ENCODE results near the gene UPK1B. TPM values are rescaled to one million over a fixed set of nuclear protein-coding genes. Genes with fewer than 3 reads are reported as not detected.

The UPK1B gene
- total and polyA plus RNA-seq, 2 donors (not counting 3 experiments of a cell fraction or from before 2014, with no cell fraction given): not detected

- no peak overlapping the region for H3K4me2 ChIP-seq (ENCODE audit: insufficient read depth, low read length)
- BruUV-seq (replicated peaks): no TSS peak
- no peak overlapping the region for H3K4me3 ChIP-seq (replicated peaks in 1 of 3; ENCODE audit: insufficient read depth in 1 of 3, low read depth in 1 of 3, low read length in 3 of 3)
- H3K4me1 ChIP-seq (ENCODE audit: control insufficient read depth, extremely low read depth, insufficient read depth, low read length): no peaks in the 10 kb centered on the region
- peaks cover 0 to 5% of the 10 kb centered on the region in 2 experiments for H3K27me3 ChIP-seq (ENCODE audit: control insufficient read depth in 2 of 2, insufficient read depth in 2 of 2, low read length in 2 of 2)
- H3K9me3 ChIP-seq (replicated peaks; ENCODE audit: control insufficient read depth, insufficient read depth, low read length): no peaks in the 10 kb centered on the region
- H3K27ac ChIP-seq (ENCODE audit: insufficient read depth, low read depth, low read length): no peak overlapping the region
- no peak overlapping the region for H2AFZ ChIP-seq (ENCODE audit: low read depth, low read length)
- TF ChIP-seq JUN (IDR thresholded peaks at IDR 0.05; ENCODE audit: borderline replicate concordance, insufficient read depth, insufficient read length, low read depth) (no peak), EZH2 (IDR thresholded peaks at IDR 0.05; ENCODE audit: borderline replicate concordance, low read depth, low read length, severe bottlenecking) (no peak), GATA2 (IDR thresholded peaks at IDR 0.05; ENCODE audit: insufficient read depth, insufficient read length, low read depth, low read length) (no peak), POLR2A (IDR thresholded peaks at IDR 0.05; ENCODE audit: low read depth, low read length) (no peak), FOS (IDR thresholded peaks at IDR 0.05; ENCODE audit: borderline replicate concordance, insufficient read depth, low read length) (no peak)
- TF ChIP-seq, protein P1, sequence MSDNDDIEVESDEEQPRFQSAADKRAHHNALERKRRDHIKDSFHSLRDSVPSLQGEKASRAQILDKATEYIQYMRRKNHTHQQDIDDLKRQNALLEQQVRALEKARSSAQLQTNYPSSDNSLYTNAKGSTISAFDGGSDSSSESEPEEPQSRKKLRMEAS (IDR thresholded peaks at IDR 0.05; ENCODE audit: insufficient read depth, insufficient read length): no peak
- TF ChIP-seq, protein P2, sequence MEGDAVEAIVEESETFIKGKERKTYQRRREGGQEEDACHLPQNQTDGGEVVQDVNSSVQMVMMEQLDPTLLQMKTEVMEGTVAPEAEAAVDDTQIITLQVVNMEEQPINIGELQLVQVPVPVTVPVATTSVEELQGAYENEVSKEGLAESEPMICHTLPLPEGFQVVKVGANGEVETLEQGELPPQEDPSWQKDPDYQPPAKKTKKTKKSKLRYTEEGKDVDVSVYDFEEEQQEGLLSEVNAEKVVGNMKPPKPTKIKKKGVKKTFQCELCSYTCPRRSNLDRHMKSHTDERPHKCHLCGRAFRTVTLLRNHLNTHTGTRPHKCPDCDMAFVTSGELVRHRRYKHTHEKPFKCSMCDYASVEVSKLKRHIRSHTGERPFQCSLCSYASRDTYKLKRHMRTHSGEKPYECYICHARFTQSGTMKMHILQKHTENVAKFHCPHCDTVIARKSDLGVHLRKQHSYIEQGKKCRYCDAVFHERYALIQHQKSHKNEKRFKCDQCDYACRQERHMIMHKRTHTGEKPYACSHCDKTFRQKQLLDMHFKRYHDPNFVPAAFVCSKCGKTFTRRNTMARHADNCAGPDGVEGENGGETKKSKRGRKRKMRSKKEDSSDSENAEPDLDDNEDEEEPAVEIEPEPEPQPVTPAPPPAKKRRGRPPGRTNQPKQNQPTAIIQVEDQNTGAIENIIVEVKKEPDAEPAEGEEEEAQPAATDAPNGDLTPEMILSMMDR (IDR thresholded peaks at IDR 0.05; ENCODE audit: extremely low read depth in 1 of 2, insufficient read depth in 1 of 2, low read depth in 1 of 2, low read length in 2 of 2): no peak
- DNase-seq (ENCODE audit: low read depth, low spot score): no peak
- H3K79me2 ChIP-seq (ENCODE audit: control insufficient read depth, insufficient read depth, low read length): no peaks in the 10 kb centered on the region
- no peaks in the 10 kb centered on the region for H3K9me1 ChIP-seq (replicated peaks; ENCODE audit: control insufficient read depth, extremely low read depth, insufficient read depth, low read length)
- H4K20me1 ChIP-seq (replicated peaks; ENCODE audit: control insufficient read depth, extremely low read depth, insufficient read depth, low read length): no peaks in the 10 kb centered on the region
- dilution Hi-C loops (cut with MboI; ENCODE audit: extremely low pct_ligation_motif_present, low sequenced_read_pairs): no loop called here
- FAIRE-seq: no peak
- CTCF ChIA-PET: no interaction called here
- POLR2A ChIA-PET: no interaction called here
- intact Hi-C loops (cut with micrococcal nuclease): no loop called here
- H3K36me3 ChIP-seq (ENCODE audit: control insufficient read depth in 2 of 2, extremely low read depth in 1 of 2, insufficient read depth in 2 of 2, low read length in 2 of 2): no peaks in the 10 kb centered on the region
- H3K9ac ChIP-seq (replicated peaks; ENCODE audit: extremely low read depth, insufficient read depth, low read length): no peak overlapping the region
These were observed 11.6 kb downstream of the UPK1B start for GRCh38 chr3:119184796-119185570.
